Stimulated activated CD4-positive, alpha-beta T cell treated with anti-CD3 and anti-CD28 coated beads, Interleukin-1b, Interleukin-23, amount 100 ng/mL, for 24 hours (primary cell): ENCODE measurements around the gene SLC25A20.
A peak's percentile ranks its signal among the peaks of the same experiment; 100 is the strongest.
"Not testable (repeated sequence)": the region's sequence is repeated elsewhere in the genome, so short reads cannot be mapped to it uniquely, and the experiment has no call there.

Experiments used
- DNase-seq, 4 experiments: peaks; one replicate each; pipeline ENCODE4 v3.0.0-alpha.2; 2020; ENCODE audit warnings: low read depth in 4 of 4, low spot score in 1 of 4

Gene SLC25A20

GRCh38 chr3:48847504-48848423, 50.9 kb downstream of the SLC25A20 start, which contains the start of gene PRKAR2A:
Gene PRKAR2A (minus strand): TSS chr3:48847874. CDS start chr3:48847596, 278 bp downstream.
- DNase-seq, result peak; percentile 49 to 74 (median 66)

- DNase-seq, result peak; percentile 17 to 42 (median 28)
Observed at GRCh38 chr3:48847053-48847503, 51.6 kb downstream of the SLC25A20 start.

- DNase-seq, result no peak
Observed at GRCh38 chr3:48845170-48845569, 53.5 kb downstream of the SLC25A20 start.

GRCh38 chr3:48837163-48837562, 61.5 kb downstream of the SLC25A20 start:
- no peak for DNase-seq

GRCh38 chr3:48835650-48836366, 62.9 kb downstream of the SLC25A20 start:
- no peak for DNase-seq

- no peak for DNase-seq
Observed at GRCh38 chr3:48832684-48833083, 66.0 kb downstream of the SLC25A20 start.

GRCh38 chr3:48830715-48831114, 68.0 kb downstream of the SLC25A20 start:
- no peak for DNase-seq

GRCh38 chr3:48829525-48829924, 69.2 kb downstream of the SLC25A20 start:
- not testable (repeated sequence) for DNase-seq

- DNase-seq, result not testable (repeated sequence)
Observed at GRCh38 chr3:48827874-48828273, 70.8 kb downstream of the SLC25A20 start.

- DNase-seq, result no peak
Observed at GRCh38 chr3:48826451-48826850, 72.2 kb downstream of the SLC25A20 start.

- DNase-seq, result no peak
Observed at GRCh38 chr3:48820612-48821324, 77.9 kb downstream of the SLC25A20 start.

GRCh38 chr3:48819234-48820221, 79.2 kb downstream of the SLC25A20 start:
- DNase-seq, result no peak

GRCh38 chr3:48811524-48811923, 87.2 kb downstream of the SLC25A20 start:
- DNase-seq, result no peak
